Adipocyte (in vitro differentiated cells): Measurements from ENCODE around the gene WDR45B.
"Not testable (repeated sequence)": the region's sequence is repeated elsewhere in the genome, so short reads cannot be mapped to it uniquely, and the experiment has no call there.

Source experiments
- DNase-seq: peaks from one replicate; pipeline ENCODE4 v3.0.0-alpha.2; 2015; ENCODE audit warnings: low read depth
- H3K27me3 ChIP-seq: replicated peaks from 2 replicates; pipeline ENCODE4 v1.7.0; 2013; ENCODE audit warnings: mild to moderate bottlenecking, low read length, moderate library complexity; ENCODE audit not compliant: control insufficient read depth, insufficient read depth
- H3K36me3 ChIP-seq: 2 replicates; pipeline ENCODE4 v1.7.0; 2013; ENCODE audit warnings: low read length, mild to moderate bottlenecking, moderate library complexity; ENCODE audit not compliant: control insufficient read depth, insufficient read depth, severe bottlenecking
- H3K4me1 ChIP-seq: 2 replicates; pipeline ENCODE4 v1.7.0; 2013; ENCODE audit warnings: mild to moderate bottlenecking, low read length, moderate library complexity; ENCODE audit not compliant: control insufficient read depth, insufficient read depth
- H3K4me3 ChIP-seq: 2 replicates; pipeline ENCODE4 v1.7.0; 2013; ENCODE audit warnings: mild to moderate bottlenecking, low read length, moderate library complexity
- H3K9ac ChIP-seq: 2 replicates; pipeline ENCODE4 v1.7.0; 2013; ENCODE audit warnings: mild to moderate bottlenecking, low read length, moderate library complexity
- H3K9me3 ChIP-seq: 2 replicates; pipeline ENCODE4 v1.7.0; 2013; ENCODE audit warnings: mild to moderate bottlenecking, low read length, moderate library complexity; ENCODE audit not compliant: control insufficient read depth

The WDR45B gene

GRCh38 chr17:82585935-82586575 is 62.2 kb downstream of the WDR45B start:
- H3K27me3 ChIP-seq, H3K4me3 ChIP-seq, DNase-seq, H3K9me3 ChIP-seq, H3K9ac ChIP-seq: not testable (repeated sequence)
- Histone ChIP-seq H3K36me3 (peaks cover 37% of the 10 kb centered on the region), H3K4me1 (peaks cover 26% of the 10 kb centered on the region)

DNA sequence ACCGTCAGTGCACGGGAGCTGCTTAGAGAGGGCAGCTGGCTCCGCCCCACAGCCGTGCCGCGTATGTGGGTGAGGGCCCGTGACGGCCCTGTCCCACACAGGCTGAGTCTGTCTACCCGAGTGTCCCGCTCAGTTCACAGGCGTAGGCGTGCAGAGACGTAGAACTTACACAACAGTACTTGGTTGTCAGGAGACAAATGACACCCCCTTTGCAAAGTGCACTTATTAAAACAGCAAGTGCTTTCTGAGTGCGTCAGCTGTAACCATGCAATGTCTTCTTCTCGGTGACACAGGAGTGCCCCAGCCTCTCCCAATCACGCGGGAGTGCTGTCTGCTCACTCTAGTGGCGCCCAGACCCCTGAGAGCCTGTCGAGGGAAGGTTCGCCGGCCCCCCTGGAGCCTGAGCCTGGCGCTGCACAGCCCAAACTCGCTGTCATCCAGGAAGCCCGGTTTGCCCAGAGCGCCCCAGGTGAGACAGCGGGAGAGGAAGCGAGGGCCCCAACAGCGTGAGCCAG is 64.5 kb downstream of the WDR45B start:
- H3K9me3 ChIP-seq = no peaks in the 10 kb centered on the region
- no peak overlapping the region for H3K9ac ChIP-seq
- H3K4me3 ChIP-seq = no peak overlapping the region
- no peak for DNase-seq
- peaks cover 43% of the 10 kb centered on the region for H3K36me3 ChIP-seq
- H3K4me1 ChIP-seq = peaks cover 21% of the 10 kb centered on the region
- H3K27me3 ChIP-seq = no peaks in the 10 kb centered on the region

DNA sequence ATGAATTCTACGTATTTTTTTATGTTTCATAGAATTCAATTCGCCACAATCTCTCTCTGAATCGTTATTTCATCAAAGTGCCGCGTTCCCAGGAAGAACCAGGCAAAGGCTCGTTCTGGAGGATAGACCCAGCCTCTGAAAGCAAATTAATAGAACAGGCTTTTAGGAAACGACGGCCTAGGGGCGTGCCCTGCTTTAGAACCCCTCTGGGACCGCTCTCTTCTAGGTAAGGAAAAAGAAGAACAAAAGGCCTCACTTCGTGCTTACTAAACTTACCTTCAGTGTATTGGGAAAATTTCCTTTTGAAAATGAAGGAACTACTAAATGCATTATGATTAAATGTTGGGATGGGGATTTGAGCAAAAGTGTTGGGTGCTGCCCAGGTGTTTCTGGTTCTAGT is 65.5 kb downstream of the WDR45B start:
- no peaks in the 10 kb centered on the region for H3K9me3 ChIP-seq
- DNase-seq = no peak
- no peak overlapping the region for H3K4me3 ChIP-seq
- H3K9ac ChIP-seq = no peak overlapping the region
- H3K4me1 ChIP-seq = peaks cover 21% of the 10 kb centered on the region
- H3K36me3 ChIP-seq = peaks cover 42% of the 10 kb centered on the region
- H3K27me3 ChIP-seq = no peaks in the 10 kb centered on the region

DNA sequence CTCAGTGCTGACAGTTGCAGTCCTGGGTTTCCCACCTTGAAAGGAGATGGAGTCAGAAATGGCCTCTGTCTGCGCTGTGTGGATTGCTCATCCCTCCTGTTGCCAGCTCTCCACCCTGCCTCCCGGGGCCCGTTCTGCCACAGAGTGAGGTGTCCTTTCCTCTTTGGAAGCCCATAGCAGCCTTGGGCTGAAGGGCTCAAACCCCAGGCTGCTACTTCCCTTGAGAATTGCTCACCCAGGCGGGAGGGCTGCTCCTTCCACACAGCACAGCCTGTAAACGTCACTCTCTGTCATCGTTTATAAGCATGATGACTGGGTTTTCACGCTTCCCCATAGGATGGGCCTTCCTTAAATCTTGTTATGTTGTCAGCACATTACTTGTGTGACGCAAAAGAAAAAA is 66.0 kb downstream of the WDR45B start:
- Histone ChIP-seq H3K9ac (no peak overlapping the region), H3K4me3 (no peak overlapping the region), H3K36me3 (peaks cover 40% of the 10 kb centered on the region), H3K4me1 (peaks cover 21% of the 10 kb centered on the region), H3K9me3 (no peaks in the 10 kb centered on the region), H3K27me3 (no peaks in the 10 kb centered on the region)
- no peak for DNase-seq

GRCh38 chr17:82579969-82580368 is 68.3 kb downstream of the WDR45B start:
- H3K9ac ChIP-seq, H3K27me3 ChIP-seq, H3K4me3 ChIP-seq, H3K9me3 ChIP-seq, DNase-seq: not testable (repeated sequence)
- peaks cover 18% of the 10 kb centered on the region for H3K4me1 ChIP-seq
- peaks cover 43% of the 10 kb centered on the region for H3K36me3 ChIP-seq

GRCh38 chr17:82577300-82577699 is 70.9 kb downstream of the WDR45B start:
- Histone ChIP-seq H3K9ac (no peak overlapping the region), H3K9me3 (no peaks in the 10 kb centered on the region), H3K4me1 (peaks cover 8% of the 10 kb centered on the region), H3K27me3 (no peaks in the 10 kb centered on the region), H3K36me3 (peaks cover 52% of the 10 kb centered on the region), H3K4me3 (no peak overlapping the region)
- no peak for DNase-seq

- not testable (repeated sequence) for H3K9me3 ChIP-seq, DNase-seq, H3K27me3 ChIP-seq, H3K4me3 ChIP-seq, H3K4me1 ChIP-seq, H3K9ac ChIP-seq
- H3K36me3 ChIP-seq = peaks cover 64% of the 10 kb centered on the region
Measured at GRCh38 chr17:82575581-82576221, 72.5 kb downstream of the WDR45B start.

DNA sequence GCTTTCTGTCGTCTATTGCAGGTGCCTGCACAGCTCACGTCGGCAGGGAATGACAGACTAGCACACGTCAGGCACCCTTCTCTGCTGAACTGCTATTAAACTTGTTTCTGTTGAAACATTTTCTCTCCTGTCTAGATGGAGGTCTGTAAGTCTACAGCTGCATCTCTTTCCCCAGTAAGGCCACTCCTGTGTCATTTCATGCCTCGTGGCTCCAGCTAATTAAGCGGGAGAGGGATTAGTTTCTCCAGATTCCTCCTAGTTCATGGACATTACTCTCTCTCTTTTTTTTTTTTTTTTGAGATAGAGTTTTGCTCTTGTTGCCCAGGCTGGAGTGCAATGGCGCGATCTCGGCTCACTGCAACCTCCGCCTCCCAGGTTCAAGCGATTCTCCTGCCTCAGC is 74.2 kb downstream of the WDR45B start:
- H3K36me3 ChIP-seq = peaks cover 66% of the 10 kb centered on the region
- H3K27me3 ChIP-seq = no peaks in the 10 kb centered on the region
- H3K4me1 ChIP-seq = peaks cover 3% of the 10 kb centered on the region
- no peak overlapping the region for H3K4me3 ChIP-seq
- DNase-seq = no peak
- H3K9ac ChIP-seq = no peak overlapping the region
- H3K9me3 ChIP-seq = no peaks in the 10 kb centered on the region

- no peak for DNase-seq
- no peak overlapping the region for H3K9ac ChIP-seq
- no peak overlapping the region for H3K4me3 ChIP-seq
- H3K27me3 ChIP-seq = no peaks in the 10 kb centered on the region
- peaks cover 18% of the 10 kb centered on the region for H3K4me1 ChIP-seq
- peaks cover 62% of the 10 kb centered on the region for H3K36me3 ChIP-seq
- no peaks in the 10 kb centered on the region for H3K9me3 ChIP-seq
Measured at GRCh38 chr17:82571855-82572254, 76.4 kb downstream of the WDR45B start.

DNA sequence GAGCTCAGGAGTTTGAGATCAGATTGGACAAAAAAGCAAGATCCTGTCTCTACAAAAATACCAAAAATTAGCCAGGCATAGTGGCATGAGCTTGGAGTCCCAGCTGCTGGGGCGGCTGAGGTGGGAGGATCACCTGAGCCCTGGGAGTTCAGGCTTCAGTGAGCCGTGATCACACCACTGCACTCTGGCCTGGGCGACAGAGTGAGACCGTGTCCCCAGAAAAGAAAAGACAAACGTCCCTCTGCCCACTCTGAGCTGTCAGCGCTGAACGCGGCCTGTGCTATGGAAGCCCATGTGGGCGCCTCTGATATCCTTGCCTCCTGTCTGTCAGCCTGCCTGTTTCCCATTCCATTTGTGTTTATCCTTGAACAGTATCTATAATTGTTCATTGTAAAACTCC is 78.0 kb downstream of the WDR45B start:
- no peaks in the 10 kb centered on the region for H3K9me3 ChIP-seq
- H3K9ac ChIP-seq = no peak overlapping the region
- DNase-seq = no peak
- H3K36me3 ChIP-seq = peaks cover 55% of the 10 kb centered on the region
- no peaks in the 10 kb centered on the region for H3K27me3 ChIP-seq
- peaks cover 30% of the 10 kb centered on the region for H3K4me1 ChIP-seq
- H3K4me3 ChIP-seq = no peak overlapping the region

- Histone ChIP-seq H3K27me3 (no peaks in the 10 kb centered on the region), H3K4me3 (no peak overlapping the region), H3K36me3 (peaks cover 54% of the 10 kb centered on the region), H3K4me1 (peaks cover 31% of the 10 kb centered on the region), H3K9me3 (no peaks in the 10 kb centered on the region), H3K9ac (no peak overlapping the region)
- DNase-seq = no peak
Measured at GRCh38 chr17:82569621-82570020, 78.6 kb downstream of the WDR45B start.
